ENCODE data around the gene GGA1.
A peak's percentile ranks its signal among the peaks of the same experiment; 100 is the strongest.

GGA1 gene, protein sequence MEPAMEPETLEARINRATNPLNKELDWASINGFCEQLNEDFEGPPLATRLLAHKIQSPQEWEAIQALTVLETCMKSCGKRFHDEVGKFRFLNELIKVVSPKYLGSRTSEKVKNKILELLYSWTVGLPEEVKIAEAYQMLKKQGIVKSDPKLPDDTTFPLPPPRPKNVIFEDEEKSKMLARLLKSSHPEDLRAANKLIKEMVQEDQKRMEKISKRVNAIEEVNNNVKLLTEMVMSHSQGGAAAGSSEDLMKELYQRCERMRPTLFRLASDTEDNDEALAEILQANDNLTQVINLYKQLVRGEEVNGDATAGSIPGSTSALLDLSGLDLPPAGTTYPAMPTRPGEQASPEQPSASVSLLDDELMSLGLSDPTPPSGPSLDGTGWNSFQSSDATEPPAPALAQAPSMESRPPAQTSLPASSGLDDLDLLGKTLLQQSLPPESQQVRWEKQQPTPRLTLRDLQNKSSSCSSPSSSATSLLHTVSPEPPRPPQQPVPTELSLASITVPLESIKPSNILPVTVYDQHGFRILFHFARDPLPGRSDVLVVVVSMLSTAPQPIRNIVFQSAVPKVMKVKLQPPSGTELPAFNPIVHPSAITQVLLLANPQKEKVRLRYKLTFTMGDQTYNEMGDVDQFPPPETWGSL

DNA sequence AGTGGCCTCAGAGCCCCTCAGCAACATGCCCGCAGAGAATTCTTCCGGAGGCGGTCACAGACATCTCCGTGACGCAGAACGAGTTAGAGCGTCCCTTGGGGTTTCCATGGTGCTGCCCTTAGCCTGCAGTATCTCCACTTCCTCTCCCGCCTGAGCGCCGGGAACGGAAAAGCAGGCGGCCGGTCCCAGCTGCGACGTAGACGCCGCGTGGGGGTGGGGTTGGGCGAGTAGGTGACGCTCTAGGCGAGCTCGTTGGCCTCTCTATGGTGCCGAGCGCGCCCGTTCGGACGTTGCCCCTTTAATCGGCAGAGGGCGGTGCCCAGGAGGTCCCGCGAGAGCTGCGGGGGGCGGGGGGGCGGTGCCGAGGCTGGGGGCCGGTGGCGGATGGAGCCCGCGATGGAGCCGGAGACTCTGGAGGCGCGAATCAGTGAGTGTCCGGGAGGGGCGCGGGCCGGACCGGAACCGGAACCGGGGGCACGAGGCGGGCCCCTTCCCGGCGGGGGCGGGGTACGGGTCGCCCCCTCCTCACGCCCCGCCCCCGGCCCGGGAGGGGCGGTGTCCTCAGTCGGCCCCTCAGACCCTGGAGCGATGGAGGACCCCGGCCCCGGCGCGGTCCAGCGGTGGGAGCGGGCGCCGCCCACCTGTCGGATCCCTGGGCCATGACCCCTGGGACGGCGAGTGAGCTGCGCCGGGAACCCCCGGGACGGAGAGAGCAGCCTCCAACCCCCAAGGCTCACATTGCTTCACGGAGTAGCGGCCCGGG is at the start of gene GGA1:
TSS of gene GGA1 (plus strand) at position 358 of the 763 bp plus-strand sequence. CDS start at position 385, 27 bp downstream.
- DNase-seq (ENCODE audit: low spot score), result peak; percentile 98

DNA sequence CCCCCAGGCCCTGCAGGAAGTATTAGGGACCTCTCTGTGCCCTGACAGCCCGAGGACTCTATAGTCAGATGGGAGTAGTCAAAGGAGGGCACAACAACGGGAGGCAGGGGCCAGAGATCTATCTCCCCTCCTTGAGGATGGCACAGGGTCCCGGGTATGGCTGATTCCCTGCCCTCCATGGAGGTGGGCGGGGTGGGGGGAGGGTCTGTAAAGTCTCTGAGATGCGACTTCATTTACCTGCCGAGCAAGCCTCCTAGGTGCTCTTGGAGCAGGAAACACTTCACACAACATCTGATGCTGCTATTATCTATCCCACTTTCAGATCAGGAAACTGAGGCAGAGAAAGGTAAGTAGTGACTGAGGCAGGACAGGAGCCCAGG is 49.1 kb upstream of the GGA1 start:
- DNase-seq (ENCODE audit: low spot score), result no peak

DNA sequence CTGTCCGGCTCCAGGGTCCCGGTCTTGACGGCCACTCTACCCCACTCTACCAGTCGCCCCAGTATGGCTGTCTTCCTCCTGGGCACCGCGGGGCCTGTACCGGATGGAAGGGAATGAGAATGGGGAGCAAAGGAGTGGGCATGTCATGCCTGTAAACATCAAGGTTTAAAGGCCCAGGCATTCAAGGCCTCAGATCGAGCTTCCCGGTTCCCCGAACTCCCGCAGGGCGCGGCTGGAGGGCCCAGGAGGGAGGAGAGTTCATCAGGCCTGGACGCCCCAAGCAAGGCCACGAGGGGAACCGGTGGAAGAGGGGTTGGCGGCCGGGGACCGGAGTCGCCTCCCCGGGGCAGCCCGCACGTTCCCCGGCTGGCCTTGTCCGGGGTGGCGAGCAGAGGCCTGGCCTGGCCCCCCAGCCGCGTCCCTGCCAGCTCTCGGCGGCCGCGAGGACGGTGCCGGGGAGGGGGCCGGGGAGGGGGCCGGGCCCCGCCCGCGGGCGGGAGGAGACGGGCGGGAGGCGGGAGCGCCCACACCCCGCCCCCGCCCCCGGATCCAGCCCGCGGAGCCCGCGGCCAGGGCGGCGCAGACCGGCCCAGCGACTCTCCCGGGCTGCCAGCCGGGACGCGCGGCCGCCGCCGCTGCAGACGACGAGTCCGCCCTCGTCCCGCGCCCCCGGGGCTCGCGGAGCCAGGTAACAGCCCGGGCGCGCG is 48.6 kb upstream of the GGA1 start, which contains the start of gene CDC42EP1:
TSS of gene CDC42EP1 (plus strand) at position 580 of the 707 bp plus-strand sequence. CDS start 5,870 bp downstream, outside the sequence.
- peak; percentile 74 for DNase-seq (ENCODE audit: low spot score)

DNA sequence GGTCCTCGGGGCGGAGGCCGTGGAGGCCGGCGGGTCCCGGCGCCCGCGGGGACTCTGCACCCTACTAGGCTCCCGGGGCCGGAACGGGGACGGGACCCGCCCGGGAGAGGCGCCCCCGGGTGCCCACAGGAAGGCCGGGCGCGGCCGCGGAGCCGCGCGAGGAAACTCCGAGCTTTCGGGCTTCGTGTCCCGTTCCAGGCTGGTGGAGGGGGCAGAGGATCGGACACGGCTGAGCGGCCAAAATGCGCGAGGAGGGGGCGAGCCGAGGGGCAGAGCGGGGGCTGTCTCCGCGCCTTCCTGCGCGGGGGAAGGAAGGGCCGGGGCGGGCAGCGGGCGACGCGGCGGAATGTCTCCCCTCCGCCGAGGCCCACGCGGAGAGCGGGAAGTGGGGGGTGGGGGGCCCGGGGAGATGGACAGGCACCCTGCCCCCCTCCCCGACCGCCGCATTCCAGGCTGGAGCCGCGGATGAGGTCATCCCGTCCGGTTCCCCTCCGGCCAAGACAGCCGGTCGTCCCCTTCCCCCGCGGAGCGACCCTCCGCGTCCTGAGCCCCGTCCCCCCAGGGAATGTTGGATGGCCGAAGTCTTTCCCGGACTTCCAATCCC is 47.9 kb upstream of the GGA1 start:
- DNase-seq (ENCODE audit: low spot score), result no peak

DNA sequence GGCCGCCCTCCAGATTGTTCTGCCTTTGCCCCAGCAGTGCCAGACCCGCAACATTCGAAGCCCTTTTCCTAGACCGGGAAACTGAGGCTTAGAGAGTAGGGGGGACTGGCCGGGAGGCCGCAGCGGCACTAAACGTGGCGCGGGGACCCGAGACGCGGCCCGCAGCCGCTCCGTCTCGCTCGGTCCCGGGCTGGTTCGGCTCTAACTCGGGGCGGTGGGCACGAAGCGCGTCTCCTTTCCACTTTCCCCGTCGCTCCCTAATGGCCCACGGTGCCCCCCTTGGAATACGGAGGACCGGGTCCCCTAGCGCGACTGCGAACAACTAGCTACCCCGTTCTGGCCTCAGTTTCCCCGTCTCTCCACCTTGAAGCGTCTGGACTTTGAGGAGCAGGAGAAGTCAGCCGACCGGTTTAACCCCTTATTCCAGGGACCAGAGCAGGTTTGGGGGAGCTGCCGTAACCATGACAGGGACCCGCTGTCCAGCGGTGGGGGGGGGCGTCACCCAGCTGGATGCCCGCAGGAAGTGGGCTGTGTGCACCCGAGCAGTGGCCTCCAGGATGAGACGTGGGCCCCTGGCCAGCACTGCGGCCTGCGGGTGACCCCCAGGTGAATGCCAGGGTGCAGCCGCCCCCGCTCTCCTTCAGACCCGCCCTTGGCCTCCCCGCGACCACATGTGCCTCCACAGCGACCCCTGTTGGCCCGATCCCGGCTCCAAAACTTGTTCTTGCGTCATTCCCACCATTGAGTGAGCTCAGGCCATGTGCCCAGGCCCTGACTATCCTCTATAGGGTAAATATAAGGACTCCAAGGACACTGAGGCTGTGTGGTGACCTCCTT is 47.2 kb upstream of the GGA1 start:
- peak; percentile 84 for DNase-seq (ENCODE audit: low spot score)

DNA sequence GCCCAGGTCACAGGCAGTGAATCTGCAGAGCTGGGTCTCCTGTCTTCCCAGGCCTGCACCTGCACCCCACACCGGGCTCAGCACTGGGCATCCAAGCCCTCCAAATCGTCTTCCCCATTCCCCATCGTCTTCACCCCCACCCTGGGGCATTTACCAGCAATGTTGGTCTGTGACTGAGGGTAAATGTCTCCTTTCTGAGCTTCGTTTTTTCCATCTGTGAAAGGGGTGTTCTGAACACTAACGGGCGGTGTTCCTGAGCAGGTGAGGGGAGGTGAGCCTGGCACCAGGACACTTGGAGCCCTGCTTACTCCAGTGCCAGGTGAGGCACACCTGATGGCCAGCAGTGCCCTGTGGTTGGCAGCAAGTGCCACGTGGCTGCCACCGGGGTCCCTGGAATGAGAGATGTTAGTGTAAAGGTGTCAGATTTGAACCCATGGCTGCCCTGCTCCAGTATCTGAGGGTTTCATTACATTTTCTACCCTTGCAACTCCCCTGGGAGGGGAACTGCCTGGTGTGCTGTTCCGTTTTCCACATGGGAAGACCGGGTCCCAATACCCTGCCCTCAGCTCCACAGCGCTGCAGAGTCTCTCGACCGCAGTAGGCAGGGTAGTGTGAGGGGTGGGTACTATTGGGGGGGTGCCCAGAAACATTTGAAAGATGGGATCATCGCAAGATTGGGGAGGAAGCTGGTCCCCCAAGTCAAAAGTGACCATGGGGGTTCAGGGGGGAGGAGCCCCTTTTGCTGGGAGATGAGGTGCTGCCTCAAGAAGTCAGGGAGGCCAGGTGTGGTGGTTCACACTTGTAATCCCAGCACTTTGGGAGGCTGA is 46.4 kb upstream of the GGA1 start:
- no peak for DNase-seq (ENCODE audit: low spot score)

DNA sequence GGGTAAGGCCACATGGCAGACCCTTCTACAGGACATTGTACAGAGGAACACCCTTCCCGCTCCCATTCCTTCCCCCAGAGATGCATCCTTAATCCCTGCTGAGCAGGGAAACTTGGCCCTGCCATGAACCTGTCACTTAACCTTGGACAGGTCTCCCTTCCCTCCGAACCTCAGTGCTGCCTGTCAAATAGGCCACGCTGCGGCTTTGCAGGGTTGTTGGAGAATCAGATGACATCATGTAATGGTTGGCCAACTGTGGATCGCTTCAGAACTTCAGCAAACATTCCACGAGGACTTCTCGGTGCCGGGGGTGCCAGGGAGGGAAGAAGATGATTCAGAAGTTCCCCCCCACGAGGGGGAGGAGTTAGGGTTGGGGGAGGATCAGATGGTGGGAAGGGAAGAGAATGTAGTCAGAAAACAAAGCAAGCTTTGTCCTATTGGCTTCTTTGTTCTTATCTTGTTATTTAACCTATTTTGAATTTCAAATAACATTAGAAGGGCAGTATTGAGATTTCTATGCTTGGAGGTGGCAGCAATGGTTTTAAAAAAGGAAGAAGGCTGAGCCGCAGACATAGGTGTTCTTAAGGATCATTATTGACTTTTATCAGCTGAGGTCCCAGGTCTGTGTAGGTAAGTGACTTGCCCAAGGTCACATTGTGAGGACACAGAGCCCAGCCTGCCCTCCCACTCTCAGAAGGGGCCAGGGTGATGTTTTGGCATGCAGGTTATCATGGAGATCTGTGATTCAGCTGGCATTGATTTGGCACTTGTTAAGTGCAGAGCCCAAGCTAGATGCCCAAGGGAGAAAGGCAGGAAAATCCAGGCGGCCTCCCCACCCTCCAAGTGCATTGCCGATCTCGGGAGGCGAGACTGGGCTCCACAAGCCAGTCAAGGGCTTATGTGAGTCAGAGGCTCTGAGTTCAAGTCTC is 45.2 kb upstream of the GGA1 start:
- no peak for DNase-seq (ENCODE audit: low spot score)

DNA sequence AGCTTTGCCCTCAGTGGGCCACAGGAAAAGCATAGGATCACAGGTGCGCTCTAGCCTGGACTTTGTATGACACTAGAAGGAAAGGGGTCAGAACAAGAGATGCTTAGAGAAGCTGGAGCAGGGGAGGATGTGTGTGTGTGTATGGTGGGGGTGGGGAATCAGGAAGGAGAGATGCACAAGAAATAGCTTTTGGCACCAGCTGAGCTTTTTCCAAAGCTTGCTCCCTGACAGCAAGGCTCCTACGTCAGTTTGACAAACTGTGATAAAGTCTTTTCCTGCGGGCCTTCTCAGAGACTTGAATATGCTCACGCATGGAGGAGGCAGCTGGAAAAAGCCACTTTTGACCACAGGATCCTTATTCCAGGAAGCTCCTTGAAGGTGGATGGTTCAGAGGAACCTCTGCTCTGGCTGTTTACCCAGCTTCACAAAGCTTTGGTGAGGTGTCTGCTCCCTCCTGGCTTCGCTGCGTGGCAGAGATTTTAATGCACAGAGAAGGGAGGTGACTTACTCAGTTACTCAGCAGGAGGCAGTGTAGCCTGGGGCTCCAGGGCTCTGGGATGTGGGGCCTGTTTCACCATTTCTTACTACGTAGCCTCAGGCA is 44.4 kb upstream of the GGA1 start:
- no peak for DNase-seq (ENCODE audit: low spot score)

DNA sequence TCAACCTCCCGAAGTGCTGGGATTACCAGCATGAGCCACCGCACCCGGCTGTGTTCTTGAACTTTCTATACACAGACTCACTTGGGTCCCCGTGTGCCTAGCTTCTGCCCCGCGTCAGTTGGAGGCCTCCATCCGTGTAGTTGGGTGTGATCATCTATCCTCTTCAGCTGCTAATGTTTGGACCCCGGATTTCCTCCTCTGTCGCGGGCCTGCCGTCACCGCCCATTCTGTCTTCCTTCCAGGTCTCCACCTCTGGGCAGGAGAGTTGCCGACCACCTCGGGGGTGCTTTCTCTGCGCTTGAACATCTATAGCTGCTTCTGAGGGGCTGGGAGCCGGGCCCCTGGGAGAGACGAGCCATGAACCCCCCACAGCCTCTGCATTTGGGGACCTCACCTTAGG is 42.8 kb upstream of the GGA1 start:
- DNase-seq (ENCODE audit: low spot score), result no peak

DNA sequence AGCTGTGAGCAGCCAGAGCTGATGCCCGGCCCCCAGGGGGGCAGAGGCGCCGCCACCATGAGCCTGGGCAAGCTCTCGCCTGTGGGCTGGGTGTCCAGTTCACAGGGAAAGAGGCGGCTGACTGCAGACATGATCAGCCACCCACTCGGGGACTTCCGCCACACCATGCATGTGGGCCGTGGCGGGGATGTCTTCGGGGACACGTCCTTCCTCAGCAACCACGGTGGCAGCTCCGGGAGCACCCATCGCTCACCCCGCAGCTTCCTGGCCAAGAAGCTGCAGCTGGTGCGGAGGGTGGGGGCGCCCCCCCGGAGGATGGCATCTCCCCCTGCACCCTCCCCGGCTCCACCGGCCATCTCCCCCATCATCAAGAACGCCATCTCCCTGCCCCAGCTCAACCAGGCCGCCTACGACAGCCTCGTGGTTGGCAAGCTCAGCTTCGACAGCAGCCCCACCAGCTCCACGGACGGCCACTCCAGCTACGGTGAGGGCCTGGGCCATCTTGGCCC is 42.3 kb upstream of the GGA1 start:
- no peak for DNase-seq (ENCODE audit: low spot score)

DNA sequence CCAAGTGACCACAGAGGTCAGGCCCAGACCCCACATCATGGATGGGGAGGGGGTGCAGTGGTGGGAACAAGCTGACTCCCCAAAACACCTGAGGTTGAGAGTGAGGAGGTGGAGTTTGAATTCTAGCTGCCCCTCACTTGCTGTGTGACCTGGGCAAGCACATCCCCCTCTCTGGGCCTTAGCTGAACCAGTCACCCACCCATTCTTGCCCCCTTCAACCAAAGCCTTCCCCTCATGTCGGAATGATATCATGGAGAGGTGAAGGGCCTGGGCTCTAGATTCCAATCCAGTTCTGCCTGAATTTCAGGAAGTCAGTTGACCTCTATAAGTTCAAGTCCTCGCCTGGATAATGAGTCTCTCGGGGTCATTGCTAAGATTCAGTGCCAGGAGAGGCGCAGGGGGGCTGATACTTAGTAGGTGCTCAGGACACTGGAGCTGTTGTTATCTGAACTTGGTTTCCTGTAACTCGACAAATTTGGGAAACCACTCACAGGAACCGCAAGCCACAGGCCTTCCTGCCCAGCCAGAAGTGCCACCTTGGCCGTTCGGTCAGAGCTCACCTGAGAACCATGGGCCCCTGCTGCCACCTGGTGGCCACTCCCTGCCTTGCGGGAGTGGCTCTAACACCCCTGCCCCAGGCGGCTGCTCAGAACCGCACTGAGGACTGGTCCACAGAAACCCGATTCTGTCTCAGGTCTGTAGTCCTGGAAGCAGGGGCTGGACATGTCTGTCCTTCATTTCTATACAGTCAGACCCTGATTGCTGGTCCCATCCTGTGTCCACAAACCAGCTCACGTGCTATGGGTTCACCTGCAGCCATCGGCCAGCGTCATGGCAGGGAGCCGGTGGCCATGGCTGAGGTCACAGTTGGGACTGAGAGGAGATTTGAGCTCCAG is 41.5 kb upstream of the GGA1 start:
- peak; percentile 89 for DNase-seq (ENCODE audit: low spot score)

DNA sequence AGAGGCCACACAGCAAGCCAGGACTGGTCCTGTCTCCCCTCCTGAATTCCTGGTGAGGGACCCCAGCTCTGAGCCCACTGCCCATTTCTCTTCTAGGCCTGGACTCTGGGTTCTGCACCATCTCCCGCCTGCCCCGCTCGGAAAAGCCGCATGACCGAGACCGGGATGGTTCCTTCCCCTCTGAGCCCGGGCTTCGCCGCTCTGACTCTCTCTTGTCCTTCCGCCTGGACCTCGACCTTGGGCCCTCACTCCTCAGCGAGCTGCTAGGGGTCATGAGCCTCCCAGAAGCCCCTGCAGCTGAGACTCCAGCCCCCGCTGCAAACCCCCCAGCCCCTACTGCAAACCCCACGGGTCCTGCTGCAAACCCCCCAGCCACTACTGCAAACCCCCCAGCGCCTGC is 40.6 kb upstream of the GGA1 start:
- DNase-seq (ENCODE audit: low spot score), result no peak

DNA sequence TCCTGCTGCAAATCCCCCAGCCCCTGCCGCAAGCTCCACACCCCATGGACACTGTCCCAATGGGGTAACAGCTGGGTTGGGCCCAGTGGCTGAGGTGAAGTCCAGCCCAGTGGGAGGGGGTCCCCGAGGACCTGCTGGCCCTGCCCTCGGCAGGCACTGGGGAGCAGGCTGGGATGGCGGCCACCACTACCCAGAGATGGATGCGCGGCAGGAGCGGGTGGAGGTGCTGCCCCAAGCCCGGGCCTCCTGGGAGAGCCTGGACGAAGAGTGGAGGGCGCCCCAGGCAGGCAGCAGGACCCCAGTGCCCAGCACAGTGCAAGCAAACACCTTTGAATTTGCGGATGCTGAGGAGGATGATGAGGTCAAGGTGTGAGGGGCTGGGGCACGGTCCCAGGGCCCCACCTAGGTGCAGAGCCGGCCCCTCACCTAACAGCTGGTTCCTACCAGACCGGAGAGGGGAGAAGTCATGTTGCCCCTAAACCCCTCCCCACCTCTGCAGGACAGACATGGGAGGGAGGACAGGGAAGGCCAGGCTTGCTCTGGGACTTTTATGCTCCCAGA is 40.1 kb upstream of the GGA1 start:
- no peak for DNase-seq (ENCODE audit: low spot score)

DNA sequence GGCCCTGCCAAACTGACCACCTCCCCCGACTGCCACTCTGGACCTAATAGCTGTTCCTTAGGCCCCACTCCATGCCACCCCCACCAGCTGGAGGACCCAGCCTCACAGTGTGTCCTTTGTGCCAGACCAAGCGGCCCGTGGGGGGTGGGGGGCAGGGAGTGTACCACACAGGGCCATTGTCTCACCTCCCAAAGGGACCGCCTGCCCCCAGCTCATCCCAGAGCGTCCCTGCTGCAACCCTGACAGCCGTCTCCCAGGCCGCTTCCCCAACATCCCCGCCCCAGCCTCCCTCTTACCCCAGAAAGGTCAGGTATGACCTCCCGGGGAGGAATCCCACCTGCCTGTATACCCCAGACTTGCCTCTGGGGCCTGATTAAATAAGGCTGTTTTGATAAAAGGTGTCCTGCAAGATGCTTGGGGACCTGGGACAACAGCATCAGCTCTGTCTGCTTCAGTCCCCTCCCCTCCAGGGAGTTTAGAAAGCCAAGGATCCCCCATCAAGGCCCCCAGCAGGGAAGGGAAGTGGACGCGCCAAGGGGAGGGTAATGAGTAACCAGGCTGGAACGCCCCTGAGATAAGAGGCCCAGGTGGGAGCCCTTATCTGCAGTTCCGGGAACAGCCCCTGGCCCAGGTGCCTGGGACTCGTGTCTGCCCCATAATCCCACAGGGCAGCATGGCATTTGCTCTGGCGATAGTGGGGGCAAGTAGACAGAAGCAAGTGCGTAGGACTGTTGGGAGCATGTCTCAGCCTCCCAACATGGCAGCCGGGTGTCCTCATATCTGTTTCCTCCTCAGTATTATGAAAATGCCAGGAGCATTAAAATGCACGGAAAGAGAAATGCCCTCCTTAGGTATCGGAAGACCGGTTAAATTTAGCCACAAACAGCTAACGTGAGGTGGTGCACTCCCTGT is 39.4 kb upstream of the GGA1 start:
- DNase-seq (ENCODE audit: low spot score), result no peak

DNA sequence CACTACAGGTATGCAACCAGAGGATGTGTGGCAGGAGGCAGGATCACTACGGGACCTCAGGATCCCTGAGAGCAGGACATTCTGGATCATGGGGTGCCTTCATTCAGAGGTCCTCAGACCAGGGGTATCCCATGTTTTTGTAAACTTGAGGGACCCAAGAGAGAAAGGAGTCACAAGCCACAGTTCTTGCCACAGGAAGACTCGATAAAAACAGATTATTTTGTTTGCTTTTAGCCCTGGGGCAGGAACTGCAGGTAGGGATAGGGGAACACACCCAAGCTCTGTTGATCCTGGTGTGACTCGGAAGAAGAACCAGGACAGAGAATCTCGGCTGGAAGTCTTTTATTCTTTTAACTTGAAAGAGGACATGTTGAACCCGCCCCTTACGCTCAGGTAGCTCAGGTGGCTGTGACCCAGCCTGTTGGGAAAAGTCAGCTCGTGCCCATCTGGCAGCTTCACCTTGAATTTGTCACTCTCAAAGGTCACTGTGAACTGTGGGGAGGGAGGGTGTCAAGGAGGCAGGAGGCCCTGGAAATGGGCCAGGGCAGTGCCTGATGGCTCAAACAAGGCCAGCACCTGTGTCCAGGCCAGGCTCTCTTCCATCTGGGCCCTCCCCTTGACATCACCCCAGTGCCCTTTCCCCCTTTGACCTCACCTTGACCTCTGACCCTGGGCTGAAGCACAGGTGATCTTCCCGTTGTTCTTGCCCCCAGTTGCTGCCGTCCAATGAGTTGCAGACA is 38.5 kb upstream of the GGA1 start:
- DNase-seq (ENCODE audit: low spot score), result no peak

All from D341Med (cell line).